GM12874 (cell line): ENCODE results near the gene KNDC1.

Source experiments
- CTCF ChIP-seq: IDR thresholded peaks from 2 replicates; pipeline ENCODE4 v1.5.1; 2011; ENCODE audit warnings: low read depth, mild to moderate bottlenecking, control low read depth, low read length, moderate library complexity; ENCODE audit not compliant: insufficient read depth

Gene KNDC1

DNA sequence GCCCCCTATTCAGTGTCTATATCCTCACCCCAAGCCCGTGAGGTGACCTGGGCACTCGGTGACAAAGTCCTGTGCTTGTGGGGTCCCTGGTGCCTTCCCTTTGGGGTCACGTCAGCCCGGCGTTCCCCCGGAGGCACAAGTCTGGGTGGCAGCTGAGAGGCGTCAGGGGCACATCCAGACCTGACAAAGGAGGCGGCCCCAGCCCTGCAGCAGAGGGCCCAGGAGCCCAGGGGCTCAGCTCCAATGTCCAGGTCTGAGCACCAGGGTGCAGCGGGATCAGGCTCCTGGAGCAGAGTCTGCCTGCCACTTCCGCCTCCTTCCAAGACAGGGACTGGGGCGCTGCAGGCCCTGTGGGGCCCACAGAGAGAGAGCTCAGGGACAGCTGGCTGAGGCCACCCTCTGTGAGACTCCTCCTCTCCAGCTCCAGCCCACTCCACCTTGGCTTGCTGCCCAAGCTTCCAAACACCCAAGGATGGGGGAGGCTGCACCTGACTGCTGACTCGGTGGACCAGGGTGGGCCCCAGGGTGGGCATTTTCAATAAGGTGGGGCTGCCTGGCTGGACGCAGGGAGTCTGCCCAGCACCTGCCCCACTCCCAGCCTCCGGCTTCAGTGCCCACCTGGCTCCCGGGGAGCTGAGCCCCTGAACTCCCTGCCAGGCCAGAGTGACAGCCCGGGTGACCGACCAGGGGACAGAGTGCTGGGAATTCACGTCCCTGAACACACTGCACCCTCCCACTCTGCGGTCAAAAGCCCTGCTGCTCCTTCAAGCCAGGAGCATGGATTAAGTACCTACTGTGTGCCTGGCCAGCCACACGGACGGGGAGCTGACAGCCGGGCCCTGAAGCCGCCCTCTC is 1.0 kb upstream of the KNDC1 start:
- no peak for TF ChIP-seq CTCF

DNA sequence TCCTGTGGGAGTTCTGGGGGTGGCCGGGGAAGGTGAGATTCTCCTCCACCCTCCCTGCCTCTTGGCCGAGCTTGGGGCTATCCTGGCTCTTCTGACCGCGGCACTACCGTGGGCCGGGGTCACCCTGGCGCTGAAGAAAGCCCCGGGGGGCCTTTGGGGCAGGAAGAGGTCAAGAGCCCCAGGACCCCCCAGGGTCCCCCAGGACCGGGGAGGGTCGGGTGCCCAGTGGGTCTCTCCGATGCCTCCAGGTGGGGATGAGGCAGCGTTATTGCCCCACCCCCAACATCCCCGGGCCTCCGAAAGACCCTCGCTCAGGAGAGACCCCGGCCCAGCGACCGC is 439 bp upstream of the KNDC1 start:
- no peak for TF ChIP-seq CTCF

DNA sequence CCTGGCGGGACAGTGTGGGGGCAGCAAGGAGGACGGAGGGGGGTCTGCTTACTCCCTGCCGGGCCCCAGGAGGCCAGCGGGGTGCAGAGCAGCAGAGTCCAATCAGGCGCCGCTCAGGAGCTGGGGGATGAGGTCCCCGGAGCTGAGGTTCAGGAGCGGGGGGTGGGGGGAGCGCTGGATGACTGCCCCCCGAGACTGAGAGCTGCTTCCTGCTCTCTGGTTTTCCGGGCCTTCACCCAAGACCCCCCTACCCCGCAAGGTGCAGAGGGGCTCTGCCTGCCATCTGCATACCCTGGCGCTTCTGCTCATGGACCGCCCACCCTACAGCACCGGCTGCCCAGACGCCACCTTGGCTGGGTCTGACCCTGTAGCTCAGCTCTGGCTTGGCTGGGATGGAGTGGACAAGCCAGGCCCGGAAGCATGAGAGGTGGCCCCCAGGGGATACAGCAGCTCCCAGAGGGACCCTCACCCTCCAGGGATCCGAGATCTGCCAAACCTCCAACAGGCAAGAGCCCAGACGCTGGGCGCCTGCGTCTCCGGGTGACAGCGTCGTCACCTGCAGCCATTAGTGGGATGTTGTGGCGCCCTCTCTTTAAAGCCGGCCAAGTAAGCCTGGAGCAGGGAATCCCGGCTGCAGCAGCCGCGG is 930 bp downstream of the KNDC1 start:
- no peak for TF ChIP-seq CTCF

DNA sequence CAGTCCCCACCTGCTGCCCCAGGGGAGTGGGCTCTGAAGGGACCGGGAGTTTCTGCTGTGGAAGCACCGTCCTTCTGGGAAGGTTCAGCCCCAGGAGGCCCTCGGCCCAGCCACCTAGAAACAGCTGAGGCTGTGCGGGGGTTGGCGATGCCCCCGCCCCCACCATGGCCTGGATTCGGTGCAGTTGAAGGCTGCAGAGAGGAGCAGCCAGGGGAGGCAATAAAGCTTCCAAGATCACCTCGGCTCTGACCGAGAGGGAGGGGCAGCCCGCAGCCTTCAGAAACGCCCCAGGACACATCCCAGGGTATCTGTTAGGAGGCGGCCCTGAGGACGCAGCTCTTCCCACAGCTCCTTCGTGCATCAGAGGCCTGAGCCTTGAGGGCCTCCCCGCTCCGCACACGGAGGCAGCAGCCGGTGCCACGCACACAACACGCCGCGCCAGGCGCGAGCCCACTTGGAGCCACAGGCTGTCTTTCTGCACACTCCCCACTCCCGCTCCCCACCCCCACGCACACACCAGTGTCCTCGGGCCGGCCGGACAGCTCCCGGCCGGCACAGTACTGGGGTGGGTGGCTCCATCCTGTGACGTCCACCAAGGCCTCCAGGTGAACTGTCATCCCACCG is 1.6 kb downstream of the KNDC1 start:
- no peak for TF ChIP-seq CTCF

- no peak for TF ChIP-seq CTCF
Measured at GRCh38 chr10:133162178-133162909, 2.3 kb downstream of the KNDC1 start.

DNA sequence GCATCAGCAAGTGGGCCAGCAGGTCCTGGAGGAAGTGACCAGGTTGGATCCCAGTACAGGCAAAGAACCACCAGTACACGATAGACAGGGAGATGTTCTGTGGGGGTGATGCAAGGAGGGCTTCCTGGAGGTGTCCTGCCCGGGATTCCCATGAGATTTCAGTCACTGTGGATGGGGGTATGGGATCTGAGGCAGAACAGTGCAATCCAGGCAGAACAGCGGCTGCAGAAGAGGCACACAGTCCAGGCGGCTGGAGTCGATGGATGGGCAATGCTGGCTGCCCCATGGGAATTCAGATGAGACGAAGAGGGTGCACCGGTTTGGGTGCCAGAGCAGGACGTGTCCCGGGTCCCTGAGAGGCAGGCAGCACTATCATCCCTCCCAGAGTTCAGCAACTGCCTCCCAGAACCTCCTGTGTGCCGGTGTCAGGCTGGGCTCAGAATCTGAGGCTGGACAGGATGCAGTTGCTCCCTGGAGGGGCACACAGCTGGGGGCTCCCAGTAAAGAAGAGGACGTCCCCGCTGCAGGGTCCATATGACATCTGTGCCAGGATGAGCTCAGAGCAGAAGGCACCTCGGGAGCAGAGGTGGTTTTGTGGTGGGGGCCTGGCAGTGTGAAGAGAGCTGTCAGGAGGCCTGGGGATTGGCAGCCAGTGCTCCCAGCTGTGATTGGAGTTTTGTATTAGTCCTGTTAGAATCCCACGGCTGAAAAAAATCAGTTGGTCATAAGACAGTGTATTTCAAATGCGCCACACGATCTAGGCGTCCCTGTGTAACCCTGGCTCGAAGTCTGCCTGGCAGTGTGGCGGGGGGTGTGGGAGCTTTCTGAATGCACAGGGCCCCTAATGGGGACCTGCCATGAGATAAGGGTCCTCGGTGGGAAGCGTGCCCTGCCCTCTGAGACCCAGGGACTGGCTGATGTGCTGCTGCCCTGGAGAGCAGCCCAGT is 3.2 kb downstream of the KNDC1 start:
- no peak for TF ChIP-seq CTCF
